WTC11 (cell line): ENCODE measurements around the gene MIA. TPM values are rescaled to one million over a fixed set of nuclear protein-coding genes. Genes with fewer than 3 reads are reported as not detected.

ENCODE experiments used
- ATAC-seq: fragments of 200-7000 bp; cut with Tn5 transposase; 2 replicates; pipeline ENCODE4 v1.10.0; 2021; ENCODE audit warnings: mild to moderate bottlenecking, moderate library complexity
- CTCF ChIA-PET: fragments of 300-600 bp; sonication (Branson Sonifier 250); formaldehyde crosslinking; loops from one replicate; lab custom pipeline; 2021; ENCODE audit warnings: antibody characterized with exemption; lab: Charles Lee
- POLR2A ChIA-PET: fragments of 350-600 bp; sonication (Branson Sonifier 250); formaldehyde crosslinking; loops from one replicate; lab custom pipeline; 2021; ENCODE audit warnings: antibody characterized with exemption; lab: Charles Lee
- DNase-seq: peaks from one replicate; pipeline ENCODE4 v3.0.0; 2021; ENCODE audit warnings: low spot score
- H3K27ac Mint-ChIP-seq: 2 replicates; pipeline ENCODE4 v1.8.0; 2021; ENCODE audit warnings: mixed read lengths
- H3K27me3 Mint-ChIP-seq: 2 replicates; pipeline ENCODE4 v1.8.0; 2021; ENCODE audit warnings: low read depth, mild to moderate bottlenecking, moderate library complexity, mixed read lengths
- H3K36me3 Mint-ChIP-seq: 2 replicates; pipeline ENCODE4 v1.8.0; 2021; ENCODE audit warnings: mixed read lengths
- H3K4me1 Mint-ChIP-seq: 2 replicates; pipeline ENCODE4 v1.8.0; 2022; ENCODE audit warnings: mixed read lengths
- H3K4me3 Mint-ChIP-seq: 2 replicates; pipeline ENCODE4 v1.8.0; 2021; ENCODE audit warnings: mild to moderate bottlenecking, moderate library complexity, mixed read lengths
- H3K9me3 Mint-ChIP-seq: 2 replicates; pipeline ENCODE4 v1.8.0; 2021; ENCODE audit warnings: mixed read lengths
- CREM ChIP-seq: sonication (generic); formaldehyde crosslinking; IDR thresholded peaks from 2 replicates; pipeline ENCODE4 v1.8.1; 2022; ENCODE audit warnings: mild to moderate bottlenecking, missing genetic modification reagents, moderate library complexity
- E2F1 ChIP-seq: sonication (generic); formaldehyde crosslinking; IDR thresholded peaks from 2 replicates; pipeline ENCODE4 v1.8.0; 2022; ENCODE audit warnings: mild to moderate bottlenecking, missing genetic modification reagents
- ETV6 ChIP-seq: sonication (generic); formaldehyde crosslinking; IDR thresholded peaks from 2 replicates; pipeline ENCODE4 v1.8.1; 2022; ENCODE audit warnings: mild to moderate bottlenecking, missing genetic modification reagents
- IRF1 ChIP-seq: sonication (generic); formaldehyde crosslinking; IDR thresholded peaks from 2 replicates; pipeline ENCODE4 v1.8.0; 2023; ENCODE audit warnings: missing genetic modification reagents
- KAT7 ChIP-seq: sonication (generic); formaldehyde crosslinking; IDR thresholded peaks from 2 replicates; pipeline ENCODE4 v1.8.1; 2023; ENCODE audit warnings: missing genetic modification reagents, mild to moderate bottlenecking, borderline replicate concordance
- NR1H2 ChIP-seq: sonication (generic); formaldehyde crosslinking; IDR thresholded peaks from 2 replicates; pipeline ENCODE4 v1.9.0; 2021; ENCODE audit warnings: mild to moderate bottlenecking, moderate library complexity, missing genetic modification reagents
- NR2C2 ChIP-seq: sonication (generic); formaldehyde crosslinking; IDR thresholded peaks from 2 replicates; pipeline ENCODE4 v1.8.0; 2022; ENCODE audit warnings: mild to moderate bottlenecking, missing genetic modification reagents
- SMAD4 ChIP-seq: sonication (generic); formaldehyde crosslinking; IDR thresholded peaks from 2 replicates; pipeline ENCODE4 v1.8.0; 2022; ENCODE audit warnings: mild to moderate bottlenecking, missing genetic modification reagents
- TEAD4 ChIP-seq: sonication (generic); formaldehyde crosslinking; IDR thresholded peaks from 2 replicates; pipeline ENCODE4 v1.8.0; 2022; ENCODE audit warnings: mild to moderate bottlenecking, missing genetic modification reagents
- ZNF671 ChIP-seq: fragments of 250-450 bp; sonication (Bioruptor Pico); IDR thresholded peaks from 2 replicates; pipeline ENCODE4 v1.8.0; 2021; ENCODE audit warnings: mild to moderate bottlenecking
- total RNA-seq: library from RNA; stranded (reverse); gene quantifications from 3 replicates; pipeline ENCODE4 v1.2.3, GENCODE V29; 2021
- TF ChIP-seq, protein P1 (sequence below): sonication (generic); formaldehyde crosslinking; IDR thresholded peaks from 2 replicates; pipeline ENCODE4 v1.8.1; 2022; ENCODE audit warnings: low read depth, missing genetic modification reagents, borderline replicate concordance
- TF ChIP-seq, protein P2 (sequence below): sonication (generic); formaldehyde crosslinking; IDR thresholded peaks from 2 replicates; pipeline ENCODE4 v1.8.0; 2022; ENCODE audit warnings: mild to moderate bottlenecking, missing genetic modification reagents
- TF ChIP-seq, protein P3 (sequence below): sonication (generic); formaldehyde crosslinking; IDR thresholded peaks from 2 replicates; pipeline ENCODE4 v1.8.1; 2023; ENCODE audit warnings: mild to moderate bottlenecking, missing genetic modification reagents
- TF ChIP-seq, protein P4 (sequence below): sonication (generic); formaldehyde crosslinking; IDR thresholded peaks from 2 replicates; pipeline ENCODE4 v1.8.0; 2023; ENCODE audit warnings: mild to moderate bottlenecking, missing genetic modification reagents

Gene MIA
- total RNA-seq, 1 experiment from 2014 or later: not detected

DNA sequence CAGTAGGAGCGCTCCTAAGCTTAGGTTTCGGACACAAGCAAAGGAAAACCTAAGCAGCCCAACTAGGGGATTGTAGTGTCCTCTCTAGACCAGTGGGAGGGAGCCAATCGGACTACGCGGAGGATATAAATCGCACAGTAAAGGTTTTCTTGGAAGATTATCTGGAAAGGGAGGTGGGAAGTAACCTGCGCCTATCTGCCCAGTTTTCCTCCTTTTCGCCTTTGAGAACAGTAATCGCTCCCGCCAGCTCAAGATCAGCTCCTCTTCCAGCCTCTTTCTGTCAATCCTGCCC lies 2.3 kb downstream of the MIA start:
- H3K4me1 Mint-ChIP-seq: peaks cover 27% of the 10 kb centered on the region
- H3K27ac Mint-ChIP-seq: peak overlapping the region; percentile 97

More for the DNA sequence above, 2.3 kb downstream of the MIA start:
- DNase-seq (no peak), ATAC-seq (no peak)
- POLR2A ChIA-PET: interaction anchor here (0.5 to 3.2 kb wide), 20 partner anchors 9 to 586 kb away, joined by 3 to 48 read pairs (median 5); partner anchors contain the start of genes ACTMAP, B9D2, COQ8B and EGLN2
- CTCF ChIA-PET: interaction anchor here (0.7 to 4.7 kb wide), 22 partner anchors 16 to 544 kb away, joined by 3 to 76 read pairs (median 4); partner anchors contain the start of genes ACTMAP, COQ8B, EGLN2 and ITPKC
- 0 out of 2 replicates have a peak, but pooled peaks cover 3% of the 10 kb centered on the region for H3K36me3 Mint-ChIP-seq
- no peaks in the 10 kb centered on the region for H3K9me3 Mint-ChIP-seq
- TF ChIP-seq, protein P1, sequence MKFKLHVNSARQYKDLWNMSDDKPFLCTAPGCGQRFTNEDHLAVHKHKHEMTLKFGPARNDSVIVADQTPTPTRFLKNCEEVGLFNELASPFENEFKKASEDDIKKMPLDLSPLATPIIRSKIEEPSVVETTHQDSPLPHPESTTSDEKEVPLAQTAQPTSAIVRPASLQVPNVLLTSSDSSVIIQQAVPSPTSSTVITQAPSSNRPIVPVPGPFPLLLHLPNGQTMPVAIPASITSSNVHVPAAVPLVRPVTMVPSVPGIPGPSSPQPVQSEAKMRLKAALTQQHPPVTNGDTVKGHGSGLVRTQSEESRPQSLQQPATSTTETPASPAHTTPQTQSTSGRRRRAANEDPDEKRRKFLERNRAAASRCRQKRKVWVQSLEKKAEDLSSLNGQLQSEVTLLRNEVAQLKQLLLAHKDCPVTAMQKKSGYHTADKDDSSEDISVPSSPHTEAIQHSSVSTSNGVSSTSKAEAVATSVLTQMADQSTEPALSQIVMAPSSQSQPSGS: no peak
- no peak for TF ChIP-seq SMAD4
- TF ChIP-seq E2F1 (CRISPR knock-in tag): no peak
- TF ChIP-seq, protein P2, sequence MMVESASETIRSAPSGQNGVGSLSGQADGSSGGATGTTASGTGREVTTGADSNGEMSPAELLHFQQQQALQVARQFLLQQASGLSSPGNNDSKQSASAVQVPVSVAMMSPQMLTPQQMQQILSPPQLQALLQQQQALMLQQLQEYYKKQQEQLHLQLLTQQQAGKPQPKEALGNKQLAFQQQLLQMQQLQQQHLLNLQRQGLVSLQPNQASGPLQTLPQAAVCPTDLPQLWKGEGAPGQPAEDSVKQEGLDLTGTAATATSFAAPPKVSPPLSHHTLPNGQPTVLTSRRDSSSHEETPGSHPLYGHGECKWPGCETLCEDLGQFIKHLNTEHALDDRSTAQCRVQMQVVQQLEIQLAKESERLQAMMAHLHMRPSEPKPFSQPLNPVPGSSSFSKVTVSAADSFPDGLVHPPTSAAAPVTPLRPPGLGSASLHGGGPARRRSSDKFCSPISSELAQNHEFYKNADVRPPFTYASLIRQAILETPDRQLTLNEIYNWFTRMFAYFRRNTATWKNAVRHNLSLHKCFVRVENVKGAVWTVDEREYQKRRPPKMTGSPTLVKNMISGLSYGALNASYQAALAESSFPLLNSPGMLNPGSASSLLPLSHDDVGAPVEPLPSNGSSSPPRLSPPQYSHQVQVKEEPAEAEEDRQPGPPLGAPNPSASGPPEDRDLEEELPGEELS (CRISPR knock-in tag): no peak
- TF ChIP-seq, protein P3, sequence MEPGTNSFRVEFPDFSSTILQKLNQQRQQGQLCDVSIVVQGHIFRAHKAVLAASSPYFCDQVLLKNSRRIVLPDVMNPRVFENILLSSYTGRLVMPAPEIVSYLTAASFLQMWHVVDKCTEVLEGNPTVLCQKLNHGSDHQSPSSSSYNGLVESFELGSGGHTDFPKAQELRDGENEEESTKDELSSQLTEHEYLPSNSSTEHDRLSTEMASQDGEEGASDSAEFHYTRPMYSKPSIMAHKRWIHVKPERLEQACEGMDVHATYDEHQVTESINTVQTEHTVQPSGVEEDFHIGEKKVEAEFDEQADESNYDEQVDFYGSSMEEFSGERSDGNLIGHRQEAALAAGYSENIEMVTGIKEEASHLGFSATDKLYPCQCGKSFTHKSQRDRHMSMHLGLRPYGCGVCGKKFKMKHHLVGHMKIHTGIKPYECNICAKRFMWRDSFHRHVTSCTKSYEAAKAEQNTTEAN (CRISPR knock-in tag): no peak
- no peak for TF ChIP-seq IRF1 (CRISPR knock-in tag)
- TF ChIP-seq ZNF671 (CRISPR knock-in tag): no peak
- no peak for TF ChIP-seq KAT7 (CRISPR knock-in tag)
- no peak for TF ChIP-seq NR2C2
- no peak; the same call in 1 of the 2 replicates for TF ChIP-seq CREM (CRISPR knock-in tag)
- TF ChIP-seq, protein P4, sequence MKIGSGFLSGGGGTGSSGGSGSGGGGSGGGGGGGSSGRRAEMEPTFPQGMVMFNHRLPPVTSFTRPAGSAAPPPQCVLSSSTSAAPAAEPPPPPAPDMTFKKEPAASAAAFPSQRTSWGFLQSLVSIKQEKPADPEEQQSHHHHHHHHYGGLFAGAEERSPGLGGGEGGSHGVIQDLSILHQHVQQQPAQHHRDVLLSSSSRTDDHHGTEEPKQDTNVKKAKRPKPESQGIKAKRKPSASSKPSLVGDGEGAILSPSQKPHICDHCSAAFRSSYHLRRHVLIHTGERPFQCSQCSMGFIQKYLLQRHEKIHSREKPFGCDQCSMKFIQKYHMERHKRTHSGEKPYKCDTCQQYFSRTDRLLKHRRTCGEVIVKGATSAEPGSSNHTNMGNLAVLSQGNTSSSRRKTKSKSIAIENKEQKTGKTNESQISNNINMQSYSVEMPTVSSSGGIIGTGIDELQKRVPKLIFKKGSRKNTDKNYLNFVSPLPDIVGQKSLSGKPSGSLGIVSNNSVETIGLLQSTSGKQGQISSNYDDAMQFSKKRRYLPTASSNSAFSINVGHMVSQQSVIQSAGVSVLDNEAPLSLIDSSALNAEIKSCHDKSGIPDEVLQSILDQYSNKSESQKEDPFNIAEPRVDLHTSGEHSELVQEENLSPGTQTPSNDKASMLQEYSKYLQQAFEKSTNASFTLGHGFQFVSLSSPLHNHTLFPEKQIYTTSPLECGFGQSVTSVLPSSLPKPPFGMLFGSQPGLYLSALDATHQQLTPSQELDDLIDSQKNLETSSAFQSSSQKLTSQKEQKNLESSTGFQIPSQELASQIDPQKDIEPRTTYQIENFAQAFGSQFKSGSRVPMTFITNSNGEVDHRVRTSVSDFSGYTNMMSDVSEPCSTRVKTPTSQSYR: no peak
- no peak for TF ChIP-seq ETV6 (CRISPR knock-in tag)
- TF ChIP-seq NR1H2: no peak
- no peak for TF ChIP-seq TEAD4 (CRISPR knock-in tag)
- no peaks in the 10 kb centered on the region for H3K27me3 Mint-ChIP-seq
- H3K4me3 Mint-ChIP-seq: peak overlapping the region; percentile 76
